Raji (cell line): Measurements from ENCODE around the gene LAMA4.

Experiments
- POLR2A ChIP-seq: IDR thresholded peaks from 2 replicates; pipeline ENCODE4 v1.6.1; 2011; ENCODE audit warnings: low read depth, low read length, control low read depth; ENCODE audit not compliant: insufficient read depth

LAMA4 gene

GRCh38 chr6:112259337-112259675, 4.9 kb upstream of the LAMA4 start:
- no peak for TF ChIP-seq POLR2A

- no peak for TF ChIP-seq POLR2A
These were observed 4.4 kb upstream of the LAMA4 start for GRCh38 chr6:112258642-112259336.

GRCh38 chr6:112257178-112257855, 3.0 kb upstream of the LAMA4 start:
- no peak for TF ChIP-seq POLR2A

DNA sequence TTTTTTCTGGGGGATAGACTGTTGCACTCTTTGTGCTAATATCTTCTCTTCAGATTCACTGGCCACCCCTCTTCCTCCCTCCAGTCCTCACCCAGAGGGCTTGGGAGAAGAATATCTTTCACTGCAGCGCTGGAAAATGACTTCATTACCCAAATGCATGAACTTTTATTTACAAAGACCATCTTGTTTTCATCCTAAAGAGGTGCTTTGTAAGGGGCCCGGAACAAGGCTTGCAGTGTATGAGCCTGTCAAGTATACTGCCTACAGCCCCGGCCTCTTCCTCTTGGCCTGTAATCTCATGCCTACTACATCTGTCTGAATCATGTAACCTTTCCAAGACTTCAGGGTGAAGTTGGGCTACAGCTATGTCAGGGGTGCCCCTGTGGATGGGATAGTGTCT, 554 bp upstream of the LAMA4 start:
- no peak for TF ChIP-seq POLR2A

GRCh38 chr6:112253498-112253840, 898 bp downstream of the LAMA4 start:
- TF ChIP-seq POLR2A, result no peak

- TF ChIP-seq POLR2A, result no peak
These were observed 1.5 kb downstream of the LAMA4 start for GRCh38 chr6:112252571-112253497.

DNA sequence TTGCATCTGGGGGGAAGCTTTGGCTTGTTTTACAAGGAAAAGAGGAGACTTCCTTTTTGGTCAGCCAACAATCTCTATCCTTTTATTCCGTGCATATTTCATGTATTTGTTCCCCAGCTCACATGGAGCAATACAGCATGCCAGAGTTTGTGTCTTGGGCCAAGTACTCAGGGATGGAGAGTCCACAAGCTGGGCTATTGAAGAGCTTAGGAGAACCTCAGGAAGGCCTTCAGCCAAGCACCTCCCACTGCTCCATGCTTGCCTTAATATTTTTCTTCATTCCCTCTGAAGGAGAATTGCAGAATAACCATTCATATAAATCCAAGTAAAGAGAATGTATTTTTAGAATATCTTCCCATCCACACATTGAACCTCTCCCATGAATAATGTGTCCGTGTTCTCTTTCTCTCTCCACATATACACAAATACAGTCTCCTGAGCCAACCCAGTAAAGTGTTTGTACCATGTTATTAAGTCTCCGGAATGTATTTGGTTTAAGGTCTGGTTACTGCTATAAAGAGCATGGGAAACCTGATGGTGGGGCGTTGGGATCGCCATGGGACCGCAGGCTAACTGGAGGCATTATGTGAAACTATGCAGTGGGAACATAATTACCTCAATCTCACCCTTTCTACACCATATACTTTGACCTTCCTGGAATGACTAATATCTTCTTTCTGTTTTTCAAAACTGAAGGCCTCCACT, 3.0 kb downstream of the LAMA4 start:
- TF ChIP-seq POLR2A, result no peak

GRCh38 chr6:112249489-112249888, 4.9 kb downstream of the LAMA4 start:
- no peak for TF ChIP-seq POLR2A

DNA sequence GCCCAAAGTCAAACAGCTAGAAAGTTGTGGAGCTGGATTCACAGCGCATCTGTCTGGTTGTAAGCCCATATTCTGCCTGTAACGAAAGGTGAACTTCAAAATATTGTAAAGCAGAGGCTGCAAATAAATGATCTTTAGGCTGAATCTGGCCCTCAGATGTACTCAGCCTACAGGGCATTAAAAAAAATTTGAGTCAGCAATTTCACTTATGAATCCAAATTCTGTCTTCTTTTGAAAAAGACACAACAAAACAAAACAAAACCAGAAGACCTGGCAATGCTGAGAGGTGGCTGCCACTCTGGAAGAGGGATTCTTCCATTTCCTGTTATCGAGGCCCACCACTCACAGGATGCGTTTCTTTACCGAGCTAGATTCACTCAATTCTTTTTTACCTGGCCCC, 7.1 kb downstream of the LAMA4 start:
- TF ChIP-seq POLR2A, result no peak

DNA sequence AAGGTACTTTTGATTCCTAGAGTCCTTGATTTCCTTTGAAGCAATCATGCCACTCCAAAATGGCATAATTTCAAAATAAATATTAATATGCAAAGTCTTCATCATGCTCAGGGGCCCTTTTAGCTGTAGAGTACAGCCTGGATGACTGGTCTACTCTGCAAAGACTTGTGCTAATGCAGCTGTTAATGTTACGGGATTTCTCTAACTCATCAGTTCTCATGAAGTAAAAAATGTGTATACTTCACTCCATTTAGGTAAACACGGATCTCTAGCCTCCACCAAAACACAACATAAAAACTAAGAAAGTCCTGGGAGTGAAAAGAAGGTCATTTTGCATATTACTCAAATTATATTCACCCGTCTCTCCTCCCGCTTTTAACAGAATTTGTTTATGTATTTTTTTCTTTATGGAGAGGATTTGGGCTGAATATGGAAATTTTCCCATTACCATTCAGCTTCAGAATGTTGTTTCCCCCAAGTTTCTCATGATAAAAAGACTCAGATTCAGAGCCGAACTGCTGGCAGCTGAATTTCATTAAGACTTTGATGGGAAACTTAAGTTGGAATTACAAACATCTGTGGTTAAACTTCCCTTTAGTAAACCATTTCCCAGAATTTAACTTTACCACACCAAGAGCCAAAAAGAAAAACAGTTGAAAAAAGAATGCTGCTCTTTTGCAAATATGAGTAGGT, 8.7 kb downstream of the LAMA4 start:
- no peak for TF ChIP-seq POLR2A

DNA sequence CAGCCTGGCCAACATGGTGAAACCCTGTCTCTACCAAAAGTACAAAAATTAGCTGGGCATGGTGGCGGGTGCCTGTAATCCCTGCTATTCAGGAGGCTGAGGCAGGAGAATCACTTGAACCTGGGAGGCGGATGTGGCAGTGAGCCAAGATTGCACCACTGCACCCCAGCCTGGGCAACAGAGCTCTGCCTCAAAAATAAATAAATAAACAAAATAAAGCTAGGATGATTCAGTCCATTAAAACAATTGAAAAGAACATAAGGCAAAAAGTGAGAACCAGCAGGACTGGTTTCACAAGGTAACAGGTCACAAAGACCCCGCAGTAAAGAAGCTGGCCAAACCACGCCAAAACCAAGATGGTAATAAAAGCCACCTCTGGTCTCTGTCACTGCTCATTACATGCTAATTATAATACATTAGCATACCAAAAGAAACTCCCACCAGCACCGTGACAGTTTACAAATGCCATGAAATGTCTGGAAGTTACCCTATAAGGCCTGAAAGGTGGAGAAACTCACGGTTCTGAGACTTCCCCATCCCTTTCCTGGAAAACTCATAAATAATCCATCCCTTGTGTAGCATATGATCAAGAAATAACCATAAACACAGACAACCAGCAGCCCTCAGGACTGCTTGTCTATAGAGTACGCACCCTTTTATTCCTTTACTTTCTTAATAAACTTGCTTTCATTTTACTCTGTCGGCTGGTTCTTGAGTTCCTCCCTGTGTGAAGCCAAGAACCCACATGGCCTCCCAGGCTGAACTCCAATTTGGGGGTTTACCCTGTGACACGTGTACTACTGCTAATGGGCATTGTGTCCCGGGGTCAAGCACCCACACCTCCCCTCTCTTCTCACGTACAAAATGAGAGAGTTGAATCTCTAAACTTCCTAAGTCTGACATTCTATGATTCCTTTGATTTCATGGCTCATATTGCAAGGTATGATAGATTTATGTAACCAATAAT, 10.2 kb downstream of the LAMA4 start:
- TF ChIP-seq POLR2A, result no peak

DNA sequence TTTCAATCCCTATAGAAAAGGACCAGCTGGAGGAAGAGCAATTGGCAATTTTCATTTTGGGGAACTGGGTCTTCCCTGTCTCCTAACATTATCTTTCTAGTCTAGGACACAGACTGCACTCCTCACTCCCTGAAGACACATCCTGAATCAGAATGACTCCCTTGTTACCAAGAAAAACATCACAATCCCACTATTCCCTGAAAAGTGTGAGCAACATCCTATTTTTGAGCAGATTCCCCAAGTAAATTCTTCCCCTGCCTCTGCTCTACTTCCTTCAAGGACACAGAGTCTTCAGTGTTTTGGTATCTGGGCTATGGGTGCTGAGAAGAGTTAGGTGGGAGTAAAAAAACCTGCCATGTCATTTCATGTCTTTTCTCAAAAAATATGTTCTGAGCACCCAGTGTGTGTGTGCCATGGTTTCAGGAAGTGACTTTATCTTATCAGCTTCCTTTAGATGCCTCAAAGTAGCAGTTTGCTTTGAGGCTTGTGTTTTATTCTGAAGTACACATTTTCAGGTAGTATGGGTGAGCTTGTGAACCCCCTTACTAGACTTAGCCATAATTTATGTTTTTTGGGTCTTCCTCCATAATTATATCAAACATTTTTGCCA, 12.4 kb downstream of the LAMA4 start:
- no peak for TF ChIP-seq POLR2A

DNA sequence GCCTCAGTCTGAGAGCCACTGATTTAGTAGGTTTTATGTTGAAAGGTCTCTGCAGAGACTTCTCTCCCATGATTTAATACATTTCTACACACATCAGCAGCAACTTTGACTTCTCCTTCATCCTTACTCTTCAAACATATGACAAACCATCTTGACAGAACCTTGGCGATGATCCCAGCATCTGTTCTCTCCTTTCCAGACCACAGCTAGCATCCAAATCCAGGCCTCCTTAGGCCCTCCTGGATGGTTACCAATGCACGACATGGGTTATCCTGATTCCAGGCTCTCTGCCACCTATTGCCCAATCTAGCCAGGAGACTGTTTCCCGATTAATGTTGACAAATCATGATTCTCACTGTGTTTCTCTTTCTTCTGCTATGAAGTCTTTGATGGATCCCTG, 16.8 kb downstream of the LAMA4 start:
- TF ChIP-seq POLR2A, result no peak
